Caco-2 (cell line): ENCODE data around the gene SIL1. TPM values are rescaled to one million over a fixed set of nuclear protein-coding genes. Genes with fewer than 3 reads are reported as not detected.
A peak's percentile ranks its signal among the peaks of the same experiment; 100 is the strongest.

Experiments
- BruUV-seq: library from RNA; stranded (reverse); fragments of 400-500 nt; replicated peaks from 2 replicates; lab custom pipeline; 2021; lab: Mats Ljungman, UMichigan
- CTCF ChIA-PET: fragments of 300-600 bp; sonication (Branson Sonifier 250); formaldehyde crosslinking; loops from one replicate; lab custom pipeline; 2022; ENCODE audit warnings: antibody characterized with exemption; lab: Charles Lee
- POLR2A ChIA-PET: fragments of 300-600 bp; sonication (Branson Sonifier 250); formaldehyde crosslinking; loops from one replicate; lab custom pipeline; 2022; ENCODE audit warnings: antibody characterized with exemption; lab: Charles Lee
- DNase-seq, 2 experiments: peaks; one replicate each; pipeline versions ENCODE4 v3.0.0 to v3.0.0-alpha.2; 2020 to 2022
- H3K27me3 ChIP-seq: replicated peaks from 2 replicates; pipeline ENCODE4 v1.6.0; 2011; ENCODE audit warnings: low read length; ENCODE audit not compliant: control insufficient read depth, insufficient read depth
- H3K36me3 ChIP-seq: 2 replicates; pipeline ENCODE4 v1.5.1; 2011; ENCODE audit warnings: low read length; ENCODE audit not compliant: control insufficient read depth, insufficient read depth
- H3K4me1 ChIP-seq: fragments of 250-450 bp; sonication (Bioruptor Pico); 2 replicates; pipeline ENCODE4 v1.5.1; 2020; ENCODE audit warnings: mild to moderate bottlenecking
- H3K4me3 ChIP-seq: 2 replicates; pipeline ENCODE4 v1.5.1; 2011; ENCODE audit warnings: low read depth, mild to moderate bottlenecking, control low read depth, low read length
- H3K9me3 ChIP-seq: fragments of 250-450 bp; sonication (Bioruptor Pico); 2 replicates; pipeline ENCODE4 v1.5.1; 2020; ENCODE audit warnings: mild to moderate bottlenecking, moderate library complexity
- H3K27ac Mint-ChIP-seq: one replicate; pipeline ENCODE4 v1.8.0; 2022; ENCODE audit warnings: mixed read lengths; ENCODE audit not compliant: unreplicated experiment
- H3K27me3 Mint-ChIP-seq: one replicate; pipeline ENCODE4 v1.8.0; 2022; ENCODE audit warnings: mixed read lengths; ENCODE audit not compliant: insufficient read depth, unreplicated experiment
- H3K36me3 Mint-ChIP-seq: one replicate; pipeline ENCODE4 v1.8.0; 2022; ENCODE audit warnings: mild to moderate bottlenecking, mixed read lengths; ENCODE audit not compliant: insufficient read depth, unreplicated experiment
- H3K4me1 Mint-ChIP-seq: one replicate; pipeline ENCODE4 v1.8.0; 2022; ENCODE audit warnings: low read depth, mixed read lengths; ENCODE audit not compliant: unreplicated experiment
- H3K4me3 Mint-ChIP-seq: one replicate; pipeline ENCODE4 v1.8.0; 2022; ENCODE audit warnings: mild to moderate bottlenecking, moderate library complexity, mixed read lengths; ENCODE audit not compliant: unreplicated experiment
- H3K9me3 Mint-ChIP-seq: one replicate; pipeline ENCODE4 v1.8.0; 2022; ENCODE audit warnings: mixed read lengths; ENCODE audit not compliant: unreplicated experiment
- CTCF ChIP-seq, 2 experiments: fragments of 200-600 bp in 1 of 2; IDR thresholded peaks; 1 replicate in 1 of 2; 2 replicates in 1 of 2; pipeline versions ENCODE4 v1.5.1 to v1.8.0; 2011 to 2022; ENCODE audit warnings: antibody characterized with exemption in 1 of 2, control low read depth in 1 of 2, inconsistent platforms in 1 of 2, low read depth in 1 of 2, low read length in 1 of 2, mild to moderate bottlenecking in 1 of 2, moderate library complexity in 1 of 2; ENCODE audit not compliant: insufficient read depth in 1 of 2, severe bottlenecking in 1 of 2, unreplicated experiment in 1 of 2
- intact Hi-C: fragments of 100-400 bp; cut with micrococcal nuclease; formaldehyde crosslinking; loops from one replicate; pipeline ENCODE4 v1.10.0; 2022; ENCODE audit not compliant: unreplicated experiment
- total RNA-seq: library from RNA; stranded (reverse); gene quantifications from 2 replicates; pipeline ENCODE4 v1.2.3, GENCODE V29; 2022

The SIL1 gene
- total RNA-seq, 1 experiment from 2014 or later: 29.7 TPM

GRCh38 chr5:139171779-139172404, 26.3 kb downstream of the SIL1 start:
- Mint-ChIP-seq H3K27ac (no peak overlapping the region), H3K4me3 (no peak overlapping the region), H3K27me3 (no peaks in the 10 kb centered on the region), H3K36me3 (no peaks in the 10 kb centered on the region), H3K9me3 (peaks cover 11% of the 10 kb centered on the region), H3K4me1 (peaks cover 8% of the 10 kb centered on the region)
- peaks cover 12% of the 10 kb centered on the region for H3K9me3 ChIP-seq
- intact Hi-C loops: no loop called here
- H3K36me3 ChIP-seq: no peaks in the 10 kb centered on the region
- H3K27me3 ChIP-seq: no peaks in the 10 kb centered on the region
- BruUV-seq: no TSS peak
- H3K4me1 ChIP-seq: peaks cover 5% of the 10 kb centered on the region
- ChIA-PET POLR2A (no interaction called here), CTCF (no interaction called here)
- H3K4me3 ChIP-seq: no peak overlapping the region
- DNase-seq: no peak
- no peak for TF ChIP-seq CTCF (IDR thresholded peaks at IDR 0.05; ENCODE audit: insufficient read depth in 1 of 2, low read depth in 1 of 2, low read length in 1 of 2, severe bottlenecking in 1 of 2, unreplicated experiment in 1 of 2)

GRCh38 chr5:139167952-139168720, 30.0 kb downstream of the SIL1 start:
- POLR2A ChIA-PET: no interaction called here
- no peak for TF ChIP-seq CTCF (IDR thresholded peaks at IDR 0.05; ENCODE audit: insufficient read depth in 1 of 2, low read depth in 1 of 2, low read length in 1 of 2, severe bottlenecking in 1 of 2, unreplicated experiment in 1 of 2)
- BruUV-seq: no TSS peak
- Histone ChIP-seq H3K27me3 (no peaks in the 10 kb centered on the region), H3K4me1 (peaks cover 28% of the 10 kb centered on the region), H3K36me3 (no peaks in the 10 kb centered on the region), H3K4me3 (no peak overlapping the region), H3K9me3 (peaks cover 9% of the 10 kb centered on the region)
- Mint-ChIP-seq H3K4me1 (peaks cover 21% of the 10 kb centered on the region), H3K9me3 (peaks cover 11% of the 10 kb centered on the region), H3K36me3 (no peaks in the 10 kb centered on the region), H3K27me3 (no peaks in the 10 kb centered on the region), H3K27ac (peak overlapping the region; percentile 45), H3K4me3 (no peak overlapping the region)
- CTCF ChIA-PET: no interaction called here
- intact Hi-C loops: no loop called here
- DNase-seq: no peak

GRCh38 chr5:139167533-139167932, 30.6 kb downstream of the SIL1 start:
- Mint-ChIP-seq H3K36me3 (no peaks in the 10 kb centered on the region), H3K4me3 (no peak overlapping the region), H3K27ac (peak overlapping the region; percentile 45), H3K9me3 (peaks cover 11% of the 10 kb centered on the region), H3K4me1 (peaks cover 26% of the 10 kb centered on the region), H3K27me3 (no peaks in the 10 kb centered on the region)
- Histone ChIP-seq H3K27me3 (no peaks in the 10 kb centered on the region), H3K4me1 (peaks cover 28% of the 10 kb centered on the region), H3K36me3 (no peaks in the 10 kb centered on the region), H3K9me3 (peaks cover 7% of the 10 kb centered on the region), H3K4me3 (no peak overlapping the region)
- intact Hi-C loops: no loop called here
- POLR2A ChIA-PET: no interaction called here
- CTCF ChIA-PET: no interaction called here
- TF ChIP-seq CTCF (IDR thresholded peaks at IDR 0.05; ENCODE audit: insufficient read depth in 1 of 2, low read depth in 1 of 2, low read length in 1 of 2, severe bottlenecking in 1 of 2, unreplicated experiment in 1 of 2): no peak
- no peak for DNase-seq
- BruUV-seq: no TSS peak
